ENCODE results near the gene RBM6.

The RBM6 gene

GRCh38 chr3:50100956-50101845 lies 161.3 kb downstream of the RBM6 start:
- no peak for DNase-seq

- no peak for DNase-seq
These were observed 162.6 kb downstream of the RBM6 start for GRCh38 chr3:50102558-50102957.

- no peak for DNase-seq
These were observed 171.8 kb downstream of the RBM6 start for GRCh38 chr3:50111757-50112156.

GRCh38 chr3:50112462-50112861 lies 172.5 kb downstream of the RBM6 start:
- DNase-seq = peak; percentile 74

- DNase-seq = no peak
These were observed 177.2 kb downstream of the RBM6 start for GRCh38 chr3:50117120-50117519.

- no peak for DNase-seq
These were observed 178.3 kb downstream of the RBM6 start for GRCh38 chr3:50118237-50118636.

- no peak for DNase-seq
These were observed 179.8 kb downstream of the RBM6 start for GRCh38 chr3:50119786-50120185.

GRCh38 chr3:50120364-50121071 lies 180.6 kb downstream of the RBM6 start:
- DNase-seq = no peak

- DNase-seq = peak; percentile 10
These were observed 181.4 kb downstream of the RBM6 start for GRCh38 chr3:50121072-50122032.

GRCh38 chr3:50122071-50122470 lies 182.1 kb downstream of the RBM6 start:
- no peak for DNase-seq

- DNase-seq = no peak
These were observed 182.9 kb downstream of the RBM6 start for GRCh38 chr3:50122661-50123391.

- no peak for DNase-seq
These were observed 183.6 kb downstream of the RBM6 start for GRCh38 chr3:50123394-50124051.

GRCh38 chr3:50124052-50124799 lies 184.3 kb downstream of the RBM6 start:
- DNase-seq = no peak

- no peak for DNase-seq
These were observed 184.8 kb downstream of the RBM6 start for GRCh38 chr3:50124800-50125178.

- DNase-seq = no peak
These were observed 185.8 kb downstream of the RBM6 start for GRCh38 chr3:50125541-50126286.

GRCh38 chr3:50126287-50127211 lies 186.6 kb downstream of the RBM6 start:
- no peak for DNase-seq
